ENCODE data around the gene NRG3.
"Not testable (repeated sequence)": the region's sequence is repeated elsewhere in the genome, so short reads cannot be mapped to it uniquely, and the experiment has no call there.

The NRG3 gene

DNA sequence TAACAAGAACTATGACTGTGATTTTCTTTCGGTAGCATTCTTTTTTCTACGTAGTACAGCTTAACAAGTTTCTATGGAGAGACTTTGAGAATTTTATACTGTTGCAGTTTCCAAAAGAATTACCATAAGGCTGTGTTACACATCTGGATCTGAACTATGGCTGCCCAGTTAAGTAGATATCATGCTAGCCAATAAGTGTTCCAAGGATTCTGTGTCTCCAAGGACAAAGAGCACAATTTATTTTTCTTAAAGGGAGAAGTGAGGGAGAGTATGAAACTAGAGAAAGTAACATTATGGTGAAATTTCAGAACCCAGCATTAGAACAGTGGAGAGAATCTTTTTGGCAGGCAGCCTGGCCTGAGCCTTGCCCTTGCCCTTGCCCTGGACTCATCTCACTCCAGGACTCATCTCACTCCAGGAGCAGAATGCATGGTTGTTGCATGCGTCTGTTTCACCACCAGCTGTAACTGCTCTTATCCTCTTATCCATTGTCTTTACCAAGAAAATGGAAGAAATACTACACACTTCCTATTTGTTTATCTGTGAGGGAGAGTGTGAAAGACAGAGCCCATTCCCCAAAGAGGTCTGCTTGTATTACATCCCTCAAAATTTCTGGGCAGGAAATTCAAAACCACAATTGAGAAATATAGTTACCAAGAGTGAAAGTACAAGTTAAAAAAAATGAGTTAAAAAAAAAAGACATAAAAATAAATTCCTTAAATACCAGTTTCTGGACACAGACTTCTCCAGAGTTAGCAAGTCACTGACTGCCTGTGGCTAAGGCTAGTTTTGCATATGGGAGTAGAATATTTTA is 1067.5 kb downstream of the NRG3 start:
- DNase-seq, result no peak

- DNase-seq, result no peak
These were observed 1068.1 kb downstream of the NRG3 start for GRCh38 chr10:82943142-82943541.

DNA sequence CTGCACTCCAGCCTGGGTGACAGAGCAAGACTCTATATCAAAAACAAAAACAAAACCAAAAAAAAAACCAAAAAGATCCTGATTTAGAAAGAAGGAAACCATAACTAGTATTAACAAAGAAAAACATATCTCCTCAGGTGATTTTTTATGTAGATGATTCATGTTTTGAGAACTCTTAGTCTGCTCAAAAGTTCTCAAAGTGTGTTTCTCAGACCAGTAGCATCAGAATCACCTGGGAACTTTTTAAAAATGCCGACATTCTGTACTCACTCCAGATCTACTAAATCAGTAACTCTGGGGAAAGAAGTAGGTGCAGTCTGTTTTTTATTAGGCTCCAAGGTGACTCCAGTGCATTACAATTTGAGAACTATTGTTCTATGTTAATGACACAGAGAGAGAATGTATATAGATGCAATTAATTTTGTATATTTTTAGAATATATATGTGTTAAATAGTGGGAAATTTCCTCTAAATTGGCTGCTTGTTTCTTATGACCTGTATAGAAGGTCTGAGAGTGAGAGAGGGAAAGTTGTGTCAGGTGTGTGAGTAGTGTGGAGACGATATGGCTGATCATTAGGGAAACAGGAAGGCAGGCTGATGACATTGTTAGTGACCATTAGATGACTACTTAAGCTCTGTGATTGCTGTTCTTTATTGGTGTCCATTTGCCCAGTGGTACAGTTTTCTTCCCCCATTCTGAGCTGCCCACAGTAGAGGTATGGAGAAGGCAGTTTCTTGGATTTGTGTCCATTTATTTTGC is 1075.0 kb downstream of the NRG3 start:
- DNase-seq, result no peak

GRCh38 chr10:82953331-82953730 is 1078.3 kb downstream of the NRG3 start:
- no peak for DNase-seq

- no peak for DNase-seq
These were observed 1078.9 kb downstream of the NRG3 start for GRCh38 chr10:82953909-82954308.

DNA sequence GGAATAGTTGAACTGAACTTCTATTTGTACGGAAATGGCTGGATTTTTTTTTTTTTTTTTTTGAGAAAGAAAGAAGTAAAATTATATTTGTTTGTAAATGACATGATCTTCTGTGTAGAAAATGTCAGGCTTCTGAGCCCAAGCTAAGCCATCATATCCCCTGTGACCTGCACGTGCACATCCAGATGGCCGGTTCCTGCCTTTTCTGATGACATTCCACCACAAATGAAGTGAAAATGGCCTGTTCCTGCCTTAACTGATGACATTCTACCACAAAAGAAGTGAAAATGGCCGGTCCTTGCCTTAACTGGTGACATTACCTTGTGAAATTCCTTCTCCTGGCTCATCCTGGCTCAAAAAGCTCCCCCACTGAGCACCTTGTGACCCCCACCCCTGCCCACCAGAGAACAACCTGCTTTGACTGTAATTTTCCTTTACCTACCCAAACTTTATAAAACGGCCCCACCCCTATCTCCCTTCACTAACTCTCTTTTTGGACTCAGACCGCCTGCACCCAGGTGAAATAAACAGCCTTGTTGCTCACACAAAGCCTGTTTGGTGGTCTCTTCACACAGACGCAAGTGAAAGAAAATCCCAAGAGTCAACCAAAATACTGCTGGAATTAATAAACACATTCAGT is 1085.5 kb downstream of the NRG3 start:
- not testable (repeated sequence) for DNase-seq

DNA sequence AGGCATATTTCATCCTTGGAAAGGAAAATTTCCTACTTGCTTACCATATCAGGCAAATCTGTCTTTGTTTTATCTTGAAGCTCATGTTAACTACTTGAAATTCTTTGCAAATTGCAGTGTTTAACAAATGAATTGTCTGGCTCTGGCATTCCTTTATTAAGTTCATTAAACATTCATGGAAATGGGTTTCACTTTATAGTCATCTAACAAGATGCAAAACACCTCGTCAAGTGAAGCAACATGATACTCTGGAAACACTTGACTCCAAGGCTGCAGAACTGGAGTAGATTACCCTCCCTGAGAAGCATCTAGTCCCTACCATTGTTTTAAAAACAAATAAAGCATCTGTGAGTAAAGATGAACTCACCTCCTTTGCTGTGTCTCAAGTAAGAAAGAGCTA is 1086.9 kb downstream of the NRG3 start:
- DNase-seq, result no peak

DNA sequence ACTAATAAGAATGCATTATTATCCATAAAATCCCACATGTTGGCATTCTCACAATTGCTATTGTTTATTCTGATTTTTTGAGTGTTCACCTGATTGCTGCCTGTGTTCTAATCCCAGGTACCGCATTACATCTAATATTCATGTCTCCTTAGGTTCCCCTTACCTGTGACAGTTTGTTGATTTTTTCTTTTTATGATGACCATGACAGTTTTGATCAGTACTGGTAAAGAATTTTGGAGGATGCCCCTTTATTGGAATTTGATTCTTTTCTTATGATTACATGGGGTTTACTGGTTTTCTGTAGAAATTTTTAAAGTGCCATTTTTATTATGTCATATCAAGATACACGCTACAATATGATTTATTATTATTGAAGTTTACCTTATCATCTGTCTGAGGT is 1091.1 kb downstream of the NRG3 start:
- DNase-seq, result no peak

DNA sequence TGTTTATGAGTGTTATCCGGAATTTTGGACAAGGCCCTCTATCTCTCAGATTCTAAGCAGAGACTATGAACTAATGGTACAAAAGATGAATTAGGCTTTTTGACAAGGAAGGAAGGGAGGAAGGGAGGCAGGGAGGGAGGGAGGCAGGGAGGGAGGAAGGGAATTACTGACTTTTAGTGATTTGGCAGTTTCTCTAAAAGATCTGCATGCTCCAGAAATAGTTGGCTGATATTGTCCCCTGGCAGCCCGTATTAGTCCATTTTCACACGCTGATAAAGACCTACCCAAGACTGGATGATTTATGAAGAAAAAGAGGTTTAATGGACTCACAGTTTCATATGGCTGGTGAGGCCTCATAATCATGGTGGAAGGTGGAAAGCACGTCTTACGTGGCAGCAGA is 1093.5 kb downstream of the NRG3 start:
- no peak for DNase-seq

DNA sequence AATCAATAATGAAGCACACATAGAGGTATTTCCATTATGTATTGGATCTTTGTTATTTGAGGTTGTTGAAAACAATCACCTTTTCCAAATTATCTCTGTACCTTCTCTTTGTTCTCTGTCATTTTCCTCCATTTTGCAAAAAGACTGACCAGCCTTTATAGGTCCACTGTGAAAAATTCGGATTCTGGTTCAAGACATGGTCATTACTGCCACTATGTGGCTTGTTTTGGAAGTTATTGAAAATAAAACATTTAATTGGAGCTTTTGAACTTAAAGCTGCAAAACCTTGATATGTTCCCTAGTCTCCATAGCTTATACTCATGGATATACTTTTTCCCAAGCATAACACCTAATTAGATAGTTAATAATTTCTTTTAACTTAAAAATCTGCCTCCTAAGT is 1094.4 kb downstream of the NRG3 start:
- no peak for DNase-seq

DNA sequence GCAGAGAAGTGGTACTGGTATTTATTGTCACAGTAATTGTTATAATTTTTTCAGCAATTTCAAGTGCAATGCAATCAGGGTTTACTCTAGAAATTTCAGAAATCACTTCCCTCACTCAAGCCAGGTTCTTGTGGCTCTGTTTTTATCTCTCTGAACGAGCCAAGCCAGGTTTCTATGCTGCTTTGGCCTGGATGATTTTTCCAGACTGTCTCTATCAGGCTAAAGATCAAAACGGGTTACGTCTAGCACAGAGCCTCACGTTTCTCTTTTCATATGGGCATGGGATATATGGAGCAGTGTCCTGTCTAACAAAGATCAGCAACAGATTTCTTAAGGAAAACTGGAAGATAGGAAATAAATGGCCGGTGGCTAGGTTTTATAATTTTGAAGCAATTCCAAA is 1105.3 kb downstream of the NRG3 start:
- no peak for DNase-seq

GRCh38 chr10:82981137-82981723 is 1106.2 kb downstream of the NRG3 start:
- DNase-seq, result no peak

DNA sequence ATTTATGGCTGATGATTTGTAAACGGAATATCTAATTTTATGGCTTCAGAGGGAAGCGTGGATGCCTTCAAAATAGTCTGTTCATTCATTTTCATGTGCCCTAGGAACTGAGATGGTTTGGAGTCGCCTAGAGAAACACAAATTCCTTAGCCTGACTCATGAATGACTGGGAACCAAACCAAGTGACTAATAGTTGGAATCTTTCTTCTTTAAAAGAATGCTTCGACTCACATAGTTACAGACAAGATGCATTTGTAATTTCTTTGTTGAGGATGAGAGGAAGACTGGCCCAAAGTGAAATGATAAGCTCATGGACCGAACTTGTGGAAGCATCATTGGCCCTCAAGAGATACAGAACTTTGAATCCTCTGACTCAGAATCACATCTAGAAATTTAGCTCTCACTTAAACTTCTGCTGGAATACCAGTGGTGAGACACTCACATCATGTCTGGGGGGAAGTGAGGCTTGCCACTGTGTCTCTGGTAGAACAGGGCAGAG is 1107.2 kb downstream of the NRG3 start:
- no peak for DNase-seq

DNA sequence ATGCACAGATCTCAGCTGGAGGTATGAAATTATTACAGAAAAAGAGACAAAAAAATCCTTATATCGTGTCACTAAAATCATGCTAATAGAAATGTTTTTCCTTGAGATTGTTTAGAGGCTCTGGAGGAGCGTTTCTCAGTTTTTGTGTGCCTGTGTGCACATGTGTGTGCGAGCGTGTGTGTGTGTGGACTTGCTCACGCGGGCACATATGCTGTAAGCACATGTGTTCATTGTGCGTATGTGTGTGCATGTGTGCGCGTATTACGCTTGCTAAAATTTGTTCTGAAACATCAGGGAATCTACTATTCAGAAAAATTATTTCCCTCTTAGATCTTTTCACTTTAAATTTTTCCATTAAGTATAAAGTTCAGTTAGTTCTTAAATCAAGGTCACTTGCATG is 1111.2 kb downstream of the NRG3 start:
- no peak for DNase-seq

DNA sequence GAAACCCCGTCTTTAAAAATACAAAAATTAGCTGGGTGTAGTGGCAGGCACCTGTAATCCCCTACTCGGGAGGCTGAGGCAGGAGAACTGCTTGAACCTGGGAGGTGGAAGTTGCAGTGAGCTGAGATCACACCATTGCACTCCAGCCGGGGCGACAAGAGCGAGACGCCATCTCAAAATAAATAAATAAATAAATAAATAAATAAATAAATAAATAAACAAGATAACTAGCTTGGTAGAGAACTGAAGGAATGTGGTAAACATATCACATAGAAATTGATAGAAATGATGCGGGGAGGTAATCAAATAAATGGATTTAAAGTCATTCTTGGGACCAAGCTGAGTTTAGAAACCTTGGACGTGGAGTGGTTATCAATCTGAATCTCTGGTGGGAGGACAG is 1131.5 kb downstream of the NRG3 start:
- not testable (repeated sequence) for DNase-seq

- no peak for DNase-seq
These were observed 1132.5 kb downstream of the NRG3 start for GRCh38 chr10:83007510-83007909.

GRCh38 chr10:83012866-83013265 is 1137.9 kb downstream of the NRG3 start:
- DNase-seq, result no peak

- no peak for DNase-seq
These were observed 1142.3 kb downstream of the NRG3 start for GRCh38 chr10:83017076-83017867.

DNA sequence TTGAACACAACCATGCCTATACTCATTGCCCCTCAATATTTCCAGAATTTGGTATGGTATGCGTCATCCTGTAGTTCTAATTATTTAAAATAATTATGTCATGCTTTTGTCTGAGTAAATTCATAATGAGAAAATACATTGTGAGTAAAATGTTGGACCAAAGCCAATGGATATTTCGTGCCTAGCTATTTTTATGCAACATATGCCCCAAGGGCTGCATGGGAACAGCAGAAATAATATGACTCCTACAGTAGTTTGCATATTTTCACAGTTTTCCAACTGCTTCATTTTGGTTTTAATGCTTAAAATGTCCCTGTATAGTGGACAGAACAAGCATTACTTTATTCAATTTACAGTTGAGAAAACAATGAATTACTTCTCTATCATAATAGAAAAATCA is 1148.7 kb downstream of the NRG3 start:
- DNase-seq, result no peak

All from activated CD8-positive, alpha-beta memory T cell treated with anti-CD3 and anti-CD28 coated beads, Interleukin-2, amount 50 U/mL, for 4 hours (primary cell).